ENCODE data around the gene RBM19.

Gene RBM19

DNA sequence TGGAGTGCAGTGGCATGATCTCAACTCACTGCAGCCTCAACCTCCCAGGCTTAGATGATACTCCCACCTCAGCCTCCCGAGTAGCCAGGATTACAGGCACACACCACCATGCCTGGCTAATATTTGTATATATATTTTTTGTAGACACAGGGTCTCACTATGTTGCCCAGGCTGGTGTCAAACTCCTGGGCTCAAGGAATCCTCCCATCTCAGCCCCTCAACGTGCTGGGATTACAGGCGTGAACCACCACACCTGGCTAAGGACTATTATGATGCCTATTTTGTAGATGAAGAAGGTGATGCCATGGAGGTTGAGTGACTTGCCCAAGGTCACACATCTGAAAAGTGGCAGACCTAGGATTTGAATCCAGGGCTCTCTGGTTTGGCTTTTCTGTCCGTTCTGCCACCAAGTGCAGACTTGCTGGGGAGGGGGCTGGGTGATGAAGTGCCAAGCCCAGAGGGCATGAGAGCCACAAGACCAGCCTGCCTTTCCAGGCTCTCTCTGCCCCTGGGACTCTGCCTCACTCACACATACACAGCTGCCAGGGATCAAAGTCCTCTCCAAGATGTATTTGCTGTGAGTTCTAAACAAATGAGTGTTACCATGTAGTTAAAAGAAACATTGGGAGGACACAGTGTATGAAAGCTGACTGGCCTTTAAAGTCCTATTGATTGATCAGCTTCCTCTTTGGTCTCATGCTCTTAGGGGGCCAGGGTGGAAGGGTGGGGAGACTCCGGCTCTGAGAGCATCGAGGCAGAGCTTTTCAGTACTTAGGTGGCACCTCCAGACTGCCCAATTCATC lies 21.3 kb upstream of the RBM19 start:
- no peak for DNase-seq

DNA sequence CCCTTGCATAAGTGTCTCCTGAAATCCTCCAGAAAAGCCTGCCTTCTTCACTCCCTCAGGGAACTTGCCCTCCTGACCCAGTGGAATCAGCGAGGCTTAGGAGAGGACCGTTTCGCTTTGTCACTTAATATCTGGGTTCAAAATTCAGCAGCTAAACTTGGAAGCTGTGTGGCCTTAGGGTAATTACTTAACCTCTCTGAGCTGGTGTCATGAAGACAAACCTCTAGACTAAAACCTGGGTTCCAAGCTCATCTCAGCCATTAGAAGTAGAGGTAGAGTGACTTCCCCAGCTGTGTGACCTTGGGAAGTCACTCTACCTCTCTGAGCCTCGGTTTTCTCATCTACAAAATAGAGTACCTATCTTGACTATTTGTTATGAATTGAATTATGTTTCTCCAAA lies 18.3 kb upstream of the RBM19 start:
- no peak for DNase-seq

DNA sequence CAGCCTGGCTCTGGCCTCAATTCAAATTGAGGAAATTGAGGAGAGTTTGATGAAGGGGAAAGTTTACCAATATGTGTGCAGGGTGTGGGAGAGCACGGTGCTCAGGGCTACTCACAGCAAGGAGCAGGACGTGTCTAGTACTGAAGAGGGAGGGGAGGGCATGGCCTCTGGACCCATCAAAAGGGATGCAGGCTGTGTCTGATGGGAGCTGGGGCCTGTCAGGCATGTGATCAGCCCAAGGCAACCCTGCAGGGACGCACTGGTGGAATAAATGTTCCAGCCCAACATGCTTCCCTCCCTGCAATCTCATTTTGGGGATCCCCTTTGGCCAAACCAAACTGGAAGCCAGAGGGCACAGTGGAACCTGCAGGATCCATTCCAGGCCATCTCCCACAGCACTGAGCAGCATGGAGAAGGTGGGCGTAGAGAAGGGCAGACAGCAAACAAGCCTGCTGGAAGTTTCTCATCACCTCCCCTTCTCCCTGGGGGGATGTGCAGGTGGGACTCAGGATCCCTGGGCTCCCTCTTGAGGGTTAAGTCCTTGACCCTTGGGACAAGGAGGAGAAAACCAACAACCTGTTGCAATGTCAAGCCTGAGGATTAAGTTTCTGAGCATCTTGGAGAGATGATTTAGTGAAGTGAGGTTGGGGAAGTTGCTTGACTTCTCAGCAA lies 17.8 kb upstream of the RBM19 start:
- no peak for DNase-seq

DNA sequence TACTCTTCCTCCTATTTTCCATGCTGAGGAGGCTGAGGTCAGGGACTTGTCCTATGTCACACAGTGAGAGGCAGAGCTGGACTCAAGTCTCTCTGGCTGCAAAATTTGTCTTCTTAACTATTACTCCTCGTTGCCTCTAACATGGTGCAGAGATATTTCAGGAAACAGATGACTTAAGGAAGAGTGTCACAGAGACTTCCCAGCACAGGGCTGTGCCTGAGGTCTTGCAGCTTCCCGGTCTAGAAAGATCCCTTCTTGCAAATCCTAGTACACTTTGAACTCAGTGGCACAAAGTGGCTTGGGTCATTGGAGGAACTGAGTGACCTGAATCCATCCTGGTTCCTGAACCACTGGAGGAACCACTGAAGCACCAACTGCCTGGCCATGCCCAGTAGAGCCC lies 17.1 kb upstream of the RBM19 start:
- no peak for DNase-seq

DNA sequence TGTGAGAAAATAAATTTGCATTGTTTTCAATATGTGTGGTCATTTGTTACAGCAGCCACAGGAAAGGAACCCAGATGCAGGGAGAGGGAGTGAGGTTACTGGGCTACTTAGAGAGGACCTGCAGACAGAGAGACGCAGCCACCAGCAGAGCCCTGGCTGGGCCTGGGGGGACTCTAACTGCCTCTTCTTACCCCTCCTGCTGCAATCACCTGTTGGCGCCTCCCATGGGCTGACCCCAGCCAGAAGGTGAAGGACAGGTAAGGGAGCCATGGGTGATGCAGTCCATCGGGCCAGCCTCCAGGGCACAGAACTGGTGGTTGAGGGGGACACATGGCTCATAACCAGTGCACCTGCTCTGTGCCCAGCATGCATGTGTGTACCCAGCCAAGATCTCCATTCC lies 15.8 kb upstream of the RBM19 start:
- DNase-seq: no peak

DNA sequence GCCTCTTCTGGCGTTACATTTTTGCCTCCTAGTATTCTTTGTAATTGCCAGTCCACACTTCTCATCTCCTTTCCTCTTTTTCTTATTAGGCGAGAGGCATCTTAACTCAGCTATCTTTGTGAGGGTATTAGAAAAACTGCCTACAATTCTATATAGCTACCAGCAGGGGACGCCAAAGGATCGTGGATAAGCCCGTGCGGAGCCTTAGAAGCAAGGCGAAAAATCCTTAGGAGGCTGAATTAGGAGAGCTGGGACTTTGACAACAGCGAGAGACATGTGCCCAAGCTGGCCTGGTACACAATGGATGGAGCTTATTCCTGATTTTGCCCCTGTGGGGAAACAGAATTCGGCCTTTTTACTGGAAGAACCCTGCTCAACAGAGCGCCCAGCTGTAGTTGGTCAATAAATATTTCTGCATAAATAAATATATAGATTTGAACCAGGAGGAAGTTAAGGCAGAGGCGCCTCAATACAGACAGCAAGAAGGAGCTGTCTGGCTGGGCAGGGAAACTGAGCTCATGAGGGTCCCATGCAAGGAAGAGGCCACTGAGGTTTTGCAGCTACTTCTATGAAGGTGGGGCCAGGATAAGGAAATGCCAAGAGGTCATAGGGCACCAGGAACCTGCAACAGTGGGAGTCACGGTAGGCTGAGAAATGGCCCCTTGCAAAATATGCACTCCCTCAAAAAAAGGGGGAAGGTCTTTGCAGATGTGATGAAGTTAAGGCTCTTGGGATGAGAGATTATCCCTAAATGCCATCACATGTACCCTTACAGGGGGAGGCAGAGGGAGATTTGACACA lies 14.6 kb upstream of the RBM19 start:
- peak in 1 of 5 donors; percentile 33 for DNase-seq

DNA sequence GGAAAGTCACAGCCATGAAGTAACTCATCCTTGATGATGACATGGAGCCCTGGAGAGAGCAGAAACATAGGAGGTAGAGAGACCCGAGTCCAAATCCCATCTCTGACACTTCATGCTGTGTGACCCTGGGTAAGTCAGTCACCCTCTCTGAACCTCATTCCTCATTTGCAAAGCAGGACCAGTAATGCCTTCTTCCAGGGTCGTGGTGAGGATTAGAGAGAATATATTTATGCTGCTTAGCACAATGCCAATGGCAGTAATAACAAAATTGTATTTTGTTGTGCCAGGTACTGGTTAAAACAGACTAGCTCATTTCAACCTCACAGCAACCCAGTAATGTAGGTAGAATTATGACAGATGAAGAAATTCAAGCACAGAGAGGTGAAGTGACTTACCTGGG lies 13.9 kb upstream of the RBM19 start:
- DNase-seq: no peak

DNA sequence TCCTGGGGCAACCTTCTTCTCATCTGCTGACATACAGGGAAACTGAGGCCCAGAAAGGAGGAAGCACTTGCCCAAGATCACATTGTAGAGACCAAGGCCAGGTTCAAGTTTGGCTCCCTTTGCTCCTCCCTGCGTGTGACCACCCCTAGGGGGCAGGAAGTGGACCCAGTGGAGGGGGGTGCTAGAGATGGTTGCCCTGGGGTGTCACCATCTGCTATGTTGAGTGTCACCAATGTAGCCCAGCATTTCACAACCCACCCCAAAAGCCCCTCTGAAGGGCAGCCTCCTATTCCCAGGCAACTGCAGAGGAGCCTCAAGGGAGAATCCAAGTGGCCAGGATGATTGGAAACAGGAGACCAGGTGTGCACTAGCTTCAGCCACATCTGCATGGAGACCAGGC lies 12.0 kb upstream of the RBM19 start:
- DNase-seq: no peak

DNA sequence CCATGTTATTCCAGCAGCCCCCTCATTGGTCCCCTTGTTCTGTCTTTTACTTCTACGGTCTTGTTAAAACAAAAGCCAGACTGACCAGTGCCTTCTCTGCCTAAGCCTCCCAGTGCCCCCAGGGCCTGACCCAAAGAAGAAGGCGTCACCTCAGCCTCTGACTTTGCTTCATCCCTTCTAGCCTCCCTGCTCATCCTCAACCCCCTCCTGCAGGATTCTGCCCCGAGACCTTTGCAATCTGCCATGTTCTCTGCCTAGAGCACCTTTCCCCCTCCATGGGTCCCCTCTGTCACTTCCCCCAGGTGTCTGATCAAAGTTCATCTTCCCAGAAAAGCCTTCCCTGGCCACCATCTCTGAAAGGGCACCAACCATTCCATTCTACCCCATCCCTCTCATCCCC lies 7.9 kb upstream of the RBM19 start:
- no peak for DNase-seq

DNA sequence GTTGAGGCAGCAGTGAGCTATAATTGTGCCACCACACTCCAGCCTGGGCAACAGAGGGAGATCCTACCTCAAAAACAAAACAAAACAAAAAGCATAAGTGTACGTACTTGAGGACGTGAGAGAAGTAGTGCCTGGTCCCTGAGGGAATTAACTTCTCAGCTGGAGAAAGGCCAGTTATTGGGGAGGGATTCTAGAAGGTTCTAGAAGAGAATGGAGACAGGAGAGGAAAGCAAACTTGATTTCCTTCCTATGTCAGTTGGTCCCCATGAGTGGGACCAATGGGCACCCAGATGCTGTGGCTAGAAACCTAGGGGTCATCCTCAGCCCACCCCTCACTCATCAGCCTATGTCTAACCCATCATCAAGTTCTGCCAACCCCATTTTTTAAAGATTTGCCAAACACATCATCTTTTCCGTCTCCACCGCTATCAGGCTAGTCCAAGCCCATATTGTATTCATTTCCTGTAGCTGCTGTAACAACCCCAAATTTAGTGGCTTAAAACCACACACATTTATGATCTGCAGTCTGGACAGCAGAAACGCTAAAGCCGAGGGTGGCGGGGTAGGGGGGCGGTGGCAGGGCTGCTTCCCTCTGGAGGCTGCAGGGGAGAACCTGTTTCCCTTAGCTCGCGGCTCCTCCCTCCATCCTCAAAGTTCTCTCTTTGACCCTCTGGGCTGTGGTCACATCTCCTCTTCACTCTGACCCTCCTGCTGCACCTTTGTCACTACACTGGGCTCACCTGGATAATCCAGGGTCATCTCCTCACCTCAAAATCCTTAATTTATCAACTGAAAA lies 7.2 kb upstream of the RBM19 start:
- DNase-seq: no peak

DNA sequence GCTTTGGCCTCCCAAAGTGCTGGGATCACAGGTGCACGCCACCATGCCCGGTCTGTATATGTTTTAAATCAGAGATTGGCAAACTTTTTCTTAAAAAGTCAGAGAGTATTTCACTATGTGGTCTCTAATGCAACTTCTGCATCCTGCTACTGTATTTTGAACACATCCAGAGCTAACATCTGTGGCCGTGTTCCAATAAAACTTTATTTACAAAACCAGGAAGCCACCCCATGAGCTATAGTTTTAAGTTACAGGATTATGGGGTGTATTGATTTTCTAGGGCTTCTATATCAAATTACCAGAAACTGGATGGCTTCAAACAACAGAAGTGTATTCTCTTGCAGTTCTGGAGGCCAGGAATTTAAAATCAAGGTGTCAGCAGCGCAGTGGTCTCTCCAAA lies 5.3 kb upstream of the RBM19 start:
- no peak for DNase-seq

DNA sequence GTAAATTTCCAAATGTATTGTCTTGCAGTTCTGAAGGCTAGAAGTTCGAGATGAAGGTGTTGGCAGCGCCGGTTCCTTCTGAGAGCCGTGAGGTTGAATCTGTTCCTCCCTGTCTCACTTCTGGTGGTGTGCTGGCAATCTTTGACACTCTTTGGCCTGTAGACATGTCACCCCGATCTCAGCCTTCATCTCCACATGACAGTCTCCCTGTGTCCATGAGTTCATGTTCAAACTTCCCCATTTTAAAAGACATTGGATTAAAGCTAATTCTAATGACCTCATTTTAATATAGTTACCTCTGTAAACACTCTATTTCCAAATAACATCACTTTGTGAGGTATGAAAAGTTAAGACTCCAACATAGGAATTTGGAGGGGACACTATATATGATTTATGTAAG lies 4.1 kb upstream of the RBM19 start:
- DNase-seq: no peak

DNA sequence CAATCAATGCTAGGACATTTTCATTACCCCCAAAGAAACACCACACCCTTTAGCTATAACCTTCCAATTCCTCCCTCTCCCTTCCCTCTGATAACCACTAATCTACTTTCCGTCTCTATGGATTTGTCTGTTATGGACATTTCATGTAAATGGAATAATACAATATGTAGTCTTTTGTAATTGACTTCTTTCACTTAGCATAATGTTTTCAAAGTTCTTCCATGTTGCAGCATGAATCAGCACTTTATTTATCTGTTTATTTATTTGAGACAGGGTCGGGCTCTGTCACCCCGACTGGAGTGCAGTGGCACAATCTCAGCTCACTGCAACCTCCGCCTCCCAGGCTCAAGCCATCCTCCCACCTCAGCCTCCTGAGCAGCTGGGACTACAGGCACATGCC lies 1.2 kb upstream of the RBM19 start:
- no peak for DNase-seq

DNA sequence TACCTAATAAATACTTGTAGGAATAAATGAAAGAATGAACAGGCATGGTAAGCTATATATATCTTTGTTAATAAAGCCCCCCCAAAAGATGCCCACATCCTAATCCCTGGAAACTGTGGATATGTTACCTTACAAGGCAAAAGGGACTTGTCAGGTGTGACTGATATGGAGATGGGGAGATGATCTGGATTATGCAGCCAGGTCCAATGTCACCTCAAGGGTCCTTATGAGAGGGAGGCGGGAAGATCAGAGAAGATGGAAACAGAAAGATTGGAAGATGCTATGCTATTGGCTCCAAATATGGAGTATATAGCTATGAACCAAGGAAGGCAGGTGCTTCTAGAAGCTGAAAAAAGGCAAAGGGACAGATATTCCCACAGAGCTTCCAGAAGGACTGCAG lies 3.4 kb downstream of the RBM19 start:
- no peak for DNase-seq

DNA sequence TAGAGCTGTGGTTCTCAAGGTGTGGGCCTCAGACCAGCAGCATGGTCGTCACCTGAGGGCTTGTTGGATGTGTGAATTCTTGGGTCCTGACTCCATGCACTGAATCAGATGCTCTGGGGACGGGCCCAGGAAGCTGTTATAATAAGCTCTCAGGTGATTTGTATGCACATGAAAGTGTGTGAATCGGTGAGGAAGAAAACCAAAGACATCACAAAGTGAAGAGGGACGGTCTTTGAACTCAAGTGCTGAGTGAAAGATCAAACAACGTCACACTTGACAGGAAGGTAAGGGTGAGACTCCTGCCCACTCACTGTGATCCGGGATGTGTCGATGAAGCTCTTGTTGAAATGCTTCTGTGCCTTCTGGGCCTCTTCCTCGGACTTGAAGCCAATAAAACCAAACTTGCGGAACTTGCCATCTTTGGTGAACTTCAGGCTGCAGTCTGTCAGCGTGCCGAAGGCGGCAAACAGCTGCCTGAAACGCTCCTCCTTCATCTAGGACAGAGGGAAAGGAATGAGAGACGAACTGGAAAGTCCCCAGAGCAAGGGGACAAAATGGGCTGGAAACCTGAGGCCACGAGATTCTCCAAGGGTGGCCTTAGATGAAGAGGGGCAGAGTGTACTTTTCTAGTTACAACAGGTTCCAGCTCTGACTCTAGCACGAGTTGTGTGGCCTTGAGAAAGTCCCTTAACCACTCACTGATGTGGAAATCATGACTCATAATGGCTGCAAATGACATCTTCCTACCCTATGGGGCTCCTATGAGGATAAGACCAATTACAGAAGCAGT lies 4.0 kb downstream of the RBM19 start:
- DNase-seq: peak in 1 of 5 donors; percentile 80

DNA sequence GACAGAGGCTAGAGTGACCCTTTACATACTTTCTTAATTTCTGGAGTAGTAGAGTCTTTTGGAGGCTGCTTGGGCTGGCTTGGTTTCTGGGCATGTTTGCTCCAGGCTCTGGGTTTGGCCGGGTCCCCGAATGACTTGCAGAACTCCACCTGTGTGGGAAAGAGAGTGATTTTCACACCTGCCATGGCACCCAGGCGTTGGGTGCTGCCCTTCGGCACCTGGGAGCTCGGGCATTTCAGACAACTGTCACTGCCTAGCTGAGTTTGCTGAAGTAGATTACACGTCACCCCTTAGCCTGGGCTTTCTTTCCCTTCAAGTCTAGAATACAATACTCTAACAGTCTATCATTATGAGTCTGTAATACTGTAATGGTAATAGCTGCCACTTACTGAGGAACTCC lies 6.1 kb downstream of the RBM19 start:
- DNase-seq: no peak

DNA sequence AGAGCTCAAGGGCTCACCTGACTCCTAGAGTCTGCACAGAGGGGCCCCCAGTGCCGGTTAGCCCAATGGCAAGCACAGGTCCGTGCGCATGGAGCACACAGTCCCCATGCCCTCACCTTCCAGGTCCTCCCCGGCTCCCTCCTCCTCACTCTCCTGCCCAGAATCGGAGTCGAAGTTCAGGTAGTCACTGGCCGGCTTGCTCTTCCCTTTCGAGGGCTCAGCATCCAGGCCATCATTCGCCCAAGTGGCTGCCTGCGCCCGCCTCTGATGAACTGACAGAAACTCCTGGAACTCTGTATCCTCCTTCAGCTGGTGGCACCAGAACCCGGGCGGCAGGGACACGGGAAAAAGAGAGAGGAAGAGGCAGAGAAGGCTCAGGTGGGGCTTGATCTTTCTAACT lies 7.0 kb downstream of the RBM19 start:
- DNase-seq: no peak

DNA sequence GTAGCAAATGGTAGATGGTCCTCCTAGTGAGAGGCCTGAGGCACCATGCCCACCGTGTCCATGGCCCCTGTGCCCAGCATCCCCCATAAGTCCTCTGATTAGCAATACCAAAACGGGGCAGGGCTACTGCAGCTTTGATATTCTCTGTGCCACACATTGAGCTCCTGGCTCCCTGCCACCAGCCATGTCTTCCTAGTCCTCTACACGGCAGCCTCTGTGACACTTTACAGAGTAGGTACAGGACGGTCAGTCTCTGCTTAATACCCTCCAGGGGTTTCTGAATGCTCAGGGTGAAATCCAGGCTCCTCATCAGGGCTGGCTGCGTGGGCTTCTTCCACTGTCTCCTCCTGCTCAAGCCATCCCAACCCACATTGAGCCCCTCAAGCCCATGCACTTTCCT lies 8.0 kb downstream of the RBM19 start:
- DNase-seq: no peak

DNA sequence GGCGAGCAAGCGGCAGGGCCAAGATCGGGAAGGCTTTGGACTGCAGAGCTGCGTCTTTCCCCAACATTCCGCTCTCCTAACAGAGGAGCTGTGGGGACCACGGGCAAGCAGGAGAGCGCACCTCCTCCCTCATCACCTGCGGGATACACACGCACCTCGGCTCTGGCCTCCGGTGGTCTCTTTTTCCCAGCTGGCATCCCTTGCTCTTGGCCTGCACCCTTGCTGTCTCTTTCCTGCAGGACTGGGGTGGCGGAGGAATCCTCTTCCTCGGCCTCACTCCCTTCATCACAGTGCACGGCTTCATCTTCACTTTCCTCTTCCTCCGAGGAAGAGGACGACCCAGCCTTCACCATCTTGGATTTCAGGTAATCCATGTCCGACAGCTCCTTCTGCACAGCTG lies 8.5 kb downstream of the RBM19 start:
- no peak for DNase-seq

DNA sequence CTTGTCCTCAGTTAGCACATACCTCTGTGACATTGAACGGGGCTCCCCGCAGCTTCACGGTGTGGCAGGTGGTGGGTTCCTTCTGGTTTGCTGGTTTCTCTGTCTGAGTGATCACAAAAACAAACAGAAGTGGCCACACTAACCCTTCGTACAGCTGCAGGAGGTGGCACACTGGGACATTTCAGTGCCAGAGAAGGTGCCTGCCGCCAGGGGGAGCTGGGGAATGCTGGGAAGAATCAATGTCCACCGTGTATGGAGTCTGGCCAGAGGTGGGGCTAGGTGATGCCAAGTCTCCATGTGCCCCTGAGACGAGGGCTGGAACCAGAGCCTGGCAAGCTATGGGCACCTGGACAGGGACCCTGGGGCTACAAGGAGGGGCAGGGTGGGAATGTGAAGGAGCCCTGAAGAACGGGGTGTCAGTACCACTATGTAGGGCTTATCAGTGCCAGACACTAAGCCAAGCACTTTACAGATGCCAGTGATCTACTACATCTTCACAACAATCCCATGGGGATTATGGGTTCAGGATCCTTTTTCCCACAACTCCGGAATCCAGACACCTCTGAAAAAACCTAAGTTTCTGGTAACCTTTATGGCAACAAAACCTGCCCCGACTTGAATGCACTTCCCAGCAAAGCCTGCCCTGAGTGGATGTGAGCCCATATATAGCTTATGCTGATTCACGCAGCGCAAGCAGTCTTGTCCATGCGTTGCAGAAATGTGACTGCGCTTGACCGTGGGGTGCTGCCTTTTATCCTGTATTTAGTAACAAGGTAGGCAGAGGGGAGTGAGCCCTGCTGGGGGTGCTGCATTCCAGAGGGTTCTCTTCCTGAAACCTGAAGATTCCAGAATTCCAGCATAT lies 10.8 kb downstream of the RBM19 start:
- no peak for DNase-seq

DNA sequence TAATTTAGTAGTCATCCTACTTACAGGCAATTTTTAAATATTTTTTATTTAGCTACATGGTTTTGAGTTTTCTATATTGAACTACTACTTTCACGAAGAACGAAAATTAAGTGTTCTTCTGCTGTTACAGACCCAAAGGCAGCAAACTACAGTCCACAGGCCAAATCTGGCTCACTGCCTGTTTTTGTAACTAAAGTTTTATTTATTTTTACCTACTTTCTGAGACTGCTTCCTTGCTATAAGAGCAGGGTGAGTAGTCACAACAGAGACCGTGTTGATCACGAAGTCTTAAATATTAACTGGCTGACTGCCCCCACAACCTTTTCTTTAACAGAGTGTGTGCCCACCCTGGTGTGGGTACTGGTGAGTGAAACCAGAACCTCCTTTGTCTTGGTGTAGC lies 11.6 kb downstream of the RBM19 start:
- DNase-seq: no peak
